ENCODE results near the gene SDCCAG8. TPM values are rescaled to one million over a fixed set of nuclear protein-coding genes. Genes with fewer than 3 reads are reported as not detected.

The SDCCAG8 gene
- polyA plus RNA-seq, 3 donors = 33.2 to 34.4 (median 33.4) TPM

- no peak overlapping the region for H3K4me3 Mint-ChIP-seq
- no peak for DNase-seq
- Histone ChIP-seq H3K4me3 (replicated peaks in 1 of 3; ENCODE audit: low read depth in 2 of 3, low read length in 3 of 3) (no peak overlapping the region), H3K27me3 (ENCODE audit: control insufficient read depth in 2 of 2, insufficient read depth in 2 of 2, low read length in 2 of 2) (no peaks in the 10 kb centered on the region), H3K9ac (ENCODE audit: insufficient read depth, low read length, poor library complexity, severe bottlenecking) (no peak overlapping the region), H3K4me2 (replicated peaks; ENCODE audit: extremely low read depth, low read length, poor library complexity, severe bottlenecking) (no peak overlapping the region), H3K36me3 (replicated peaks in 1 of 2; ENCODE audit: control insufficient read depth in 1 of 2, insufficient read depth in 2 of 2, low read length in 2 of 2) (peaks cover 13 to 30% of the 10 kb centered on the region in 2 donors), H3K79me2 (ENCODE audit: insufficient read depth, low read length) (no peaks in the 10 kb centered on the region), H2AFZ (ENCODE audit: insufficient read depth, low read depth, low read length, poor library complexity, severe bottlenecking) (no peak overlapping the region), H4K20me1 (ENCODE audit: insufficient read depth, low read length) (no peaks in the 10 kb centered on the region), H3K9me3 (replicated peaks in 1 of 2; ENCODE audit: control insufficient read depth in 1 of 2, insufficient read depth in 1 of 2, low read length in 2 of 2) (peaks cover 0 to 4% of the 10 kb centered on the region in 2 donors), H3K4me1 (ENCODE audit: control insufficient read depth in 1 of 2, insufficient read depth in 2 of 2, low read length in 2 of 2) (no peaks in the 10 kb centered on the region), H3K27ac (ENCODE audit: low read depth in 1 of 2, low read length in 2 of 2) (no peak overlapping the region)
- WGBS (ENCODE audit: insufficient coverage) = no CpG with 5 or more reads among the region's 1 CpG
- H3K27ac Mint-ChIP-seq = no peak overlapping the region
- no peaks in the 10 kb centered on the region for H3K27me3 Mint-ChIP-seq (ENCODE audit: low read depth in 3 of 3)
- peaks cover 40 to 53% of the 10 kb centered on the region in 2 donors for H3K36me3 Mint-ChIP-seq
- intact Hi-C loops (cut with micrococcal nuclease) = no loop called here
- H3K4me1 Mint-ChIP-seq = no peaks in the 10 kb centered on the region
- H3K9me3 Mint-ChIP-seq = peaks cover under 1 to 5% (median 4%) of the 10 kb centered on the region in 7 donors
- no peak for TF ChIP-seq CTCF (IDR thresholded peaks at IDR 0.05)
Measured at GRCh38 chr1:243379208-243379607, 123.4 kb downstream of the SDCCAG8 start.

- Mint-ChIP-seq H3K9me3 (peaks cover 0 to under 1% (median 0%) of the 10 kb centered on the region in 7 donors), H3K4me3 (no peak overlapping the region), H3K27ac (no peak overlapping the region), H3K27me3 (ENCODE audit: low read depth in 3 of 3) (no peaks in the 10 kb centered on the region), H3K4me1 (no peaks in the 10 kb centered on the region), H3K36me3 (peaks cover 43 to 52% of the 10 kb centered on the region in 2 donors)
- Histone ChIP-seq H3K4me3 (replicated peaks in 1 of 3; ENCODE audit: low read depth in 2 of 3, low read length in 3 of 3) (no peak overlapping the region), H3K4me1 (ENCODE audit: control insufficient read depth in 1 of 2, insufficient read depth in 2 of 2, low read length in 2 of 2) (no peaks in the 10 kb centered on the region), H3K79me2 (ENCODE audit: insufficient read depth, low read length) (no peaks in the 10 kb centered on the region), H3K9me3 (replicated peaks in 1 of 2; ENCODE audit: control insufficient read depth in 1 of 2, insufficient read depth in 1 of 2, low read length in 2 of 2) (no peaks in the 10 kb centered on the region), H3K27ac (ENCODE audit: low read depth in 1 of 2, low read length in 2 of 2) (no peak overlapping the region), H4K20me1 (ENCODE audit: insufficient read depth, low read length) (no peaks in the 10 kb centered on the region), H2AFZ (ENCODE audit: insufficient read depth, low read depth, low read length, poor library complexity, severe bottlenecking) (no peak overlapping the region), H3K4me2 (replicated peaks; ENCODE audit: extremely low read depth, low read length, poor library complexity, severe bottlenecking) (no peak overlapping the region), H3K27me3 (ENCODE audit: control insufficient read depth in 2 of 2, insufficient read depth in 2 of 2, low read length in 2 of 2) (no peaks in the 10 kb centered on the region), H3K9ac (ENCODE audit: insufficient read depth, low read length, poor library complexity, severe bottlenecking) (no peak overlapping the region), H3K36me3 (replicated peaks in 1 of 2; ENCODE audit: control insufficient read depth in 1 of 2, insufficient read depth in 2 of 2, low read length in 2 of 2) (peaks cover 13 to 30% of the 10 kb centered on the region in 2 donors)
- no peak for TF ChIP-seq CTCF (IDR thresholded peaks at IDR 0.05)
- no peak for DNase-seq
- intact Hi-C loops (cut with micrococcal nuclease) = no loop called here
- WGBS (ENCODE audit: insufficient coverage) = no CpG with 5 or more reads among the region's 2 CpGs
Measured at GRCh38 chr1:243379706-243380105, 123.9 kb downstream of the SDCCAG8 start.

All from CD14-positive monocyte (primary cell).